Osteocyte (in vitro differentiated cells): Measurements from ENCODE around the gene CACNA2D2. TPM values are rescaled to one million over a fixed set of nuclear protein-coding genes. Genes with fewer than 3 reads are reported as not detected.

ENCODE experiments used
- DNase-seq: peaks from one replicate; pipeline ENCODE4 v3.0.0; 2021; ENCODE audit warnings: mixed read lengths; ENCODE audit not compliant: unreplicated experiment; ENCODE audit errors: extremely low spot score
- H3K27ac Mint-ChIP-seq: one replicate; pipeline ENCODE4 v1.8.0; 2021; ENCODE audit warnings: mild to moderate bottlenecking, mixed read lengths; ENCODE audit not compliant: unreplicated experiment
- H3K27me3 Mint-ChIP-seq: one replicate; pipeline ENCODE4 v1.8.0; 2021; ENCODE audit warnings: mixed read lengths; ENCODE audit not compliant: unreplicated experiment
- H3K36me3 Mint-ChIP-seq: one replicate; pipeline ENCODE4 v1.8.0; 2021; ENCODE audit warnings: mixed read lengths; ENCODE audit not compliant: unreplicated experiment
- H3K4me1 Mint-ChIP-seq: one replicate; pipeline ENCODE4 v1.8.0; 2021; ENCODE audit warnings: mixed read lengths; ENCODE audit not compliant: unreplicated experiment
- H3K4me3 Mint-ChIP-seq: one replicate; pipeline ENCODE4 v1.8.0; 2021; ENCODE audit warnings: mild to moderate bottlenecking, moderate library complexity, mixed read lengths; ENCODE audit not compliant: unreplicated experiment
- H3K9me3 Mint-ChIP-seq: one replicate; pipeline ENCODE4 v1.8.0; 2021; ENCODE audit warnings: mixed read lengths; ENCODE audit not compliant: unreplicated experiment
- CTCF ChIP-seq: fragments of 200-600 bp; sonication (generic); IDR thresholded peaks from 2 replicates; pipeline ENCODE4 v1.5.0; 2021; ENCODE audit warnings: antibody characterized with exemption, mild to moderate bottlenecking, moderate library complexity
- total RNA-seq: library from RNA; stranded (reverse); gene quantifications from 2 replicates; pipeline ENCODE4 v1.2.1, GENCODE V29; 2021

Gene CACNA2D2
- total RNA-seq, 1 donor from 2014 or later, result 0.27 TPM

DNA sequence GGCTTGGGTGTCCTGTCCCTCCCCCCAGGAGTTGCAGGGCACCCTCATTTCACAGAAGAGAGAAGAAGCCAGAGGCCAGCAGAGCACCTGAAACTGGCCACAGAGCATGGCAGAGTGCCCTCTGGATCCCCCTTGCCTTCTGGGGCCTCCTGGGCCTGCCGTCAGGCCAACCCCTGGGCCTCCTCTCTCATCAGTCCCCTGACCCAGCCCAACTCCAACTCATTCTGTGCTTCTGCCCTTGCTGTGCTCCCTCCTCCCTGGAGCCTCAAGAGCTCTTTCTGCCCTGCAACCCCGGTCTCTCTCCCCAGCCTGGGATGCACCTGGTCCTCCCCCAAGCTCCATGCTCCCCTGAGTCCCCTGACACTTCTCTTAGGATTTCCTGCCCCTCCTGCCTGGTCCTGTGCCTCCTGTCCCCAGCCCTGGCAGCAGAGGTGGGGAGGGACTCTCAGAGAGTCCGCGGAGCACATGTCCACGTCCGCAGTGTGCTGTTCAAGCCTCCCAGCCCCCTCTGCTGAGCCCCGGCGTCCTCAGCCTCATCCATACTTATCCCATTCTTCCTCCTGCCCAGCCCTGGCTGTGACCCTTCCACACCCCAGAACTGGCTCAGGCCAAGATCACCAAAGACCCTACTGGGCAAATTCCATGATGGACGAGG, 30.5 kb upstream of the CACNA2D2 start:
- peaks cover 35% of the 10 kb centered on the region for H3K27me3 Mint-ChIP-seq
- no peak overlapping the region for H3K4me3 Mint-ChIP-seq
- no peak for TF ChIP-seq CTCF
- no peak overlapping the region for H3K27ac Mint-ChIP-seq
- no peaks in the 10 kb centered on the region for H3K9me3 Mint-ChIP-seq
- no peaks in the 10 kb centered on the region for H3K36me3 Mint-ChIP-seq
- peaks cover 20% of the 10 kb centered on the region for H3K4me1 Mint-ChIP-seq
- DNase-seq, result no peak

DNA sequence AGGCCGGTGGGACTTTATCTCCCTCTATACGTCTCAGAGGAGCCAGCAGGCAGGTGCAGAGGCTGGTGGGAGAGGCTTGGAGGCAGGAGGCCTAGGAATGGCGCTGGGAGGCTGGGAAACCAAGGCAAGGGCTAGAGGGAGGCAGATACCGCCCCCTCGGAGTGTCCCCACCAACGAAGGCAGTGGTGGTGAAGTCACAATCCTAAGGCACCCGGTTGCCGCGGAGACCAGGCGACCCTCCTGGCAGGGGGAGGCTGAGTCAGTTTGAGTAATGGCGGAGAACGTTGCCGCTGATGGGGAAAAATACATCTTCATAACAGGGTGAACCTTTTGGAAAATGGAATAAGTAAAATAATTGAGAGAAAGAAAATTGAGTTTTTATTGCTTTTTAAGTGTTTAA, 29.9 kb upstream of the CACNA2D2 start:
- no peaks in the 10 kb centered on the region for H3K9me3 Mint-ChIP-seq
- DNase-seq, result no peak
- TF ChIP-seq CTCF, result no peak
- H3K27me3 Mint-ChIP-seq, result peaks cover 32% of the 10 kb centered on the region
- H3K4me1 Mint-ChIP-seq, result peaks cover 20% of the 10 kb centered on the region
- H3K4me3 Mint-ChIP-seq, result no peak overlapping the region
- no peak overlapping the region for H3K27ac Mint-ChIP-seq
- no peaks in the 10 kb centered on the region for H3K36me3 Mint-ChIP-seq

DNA sequence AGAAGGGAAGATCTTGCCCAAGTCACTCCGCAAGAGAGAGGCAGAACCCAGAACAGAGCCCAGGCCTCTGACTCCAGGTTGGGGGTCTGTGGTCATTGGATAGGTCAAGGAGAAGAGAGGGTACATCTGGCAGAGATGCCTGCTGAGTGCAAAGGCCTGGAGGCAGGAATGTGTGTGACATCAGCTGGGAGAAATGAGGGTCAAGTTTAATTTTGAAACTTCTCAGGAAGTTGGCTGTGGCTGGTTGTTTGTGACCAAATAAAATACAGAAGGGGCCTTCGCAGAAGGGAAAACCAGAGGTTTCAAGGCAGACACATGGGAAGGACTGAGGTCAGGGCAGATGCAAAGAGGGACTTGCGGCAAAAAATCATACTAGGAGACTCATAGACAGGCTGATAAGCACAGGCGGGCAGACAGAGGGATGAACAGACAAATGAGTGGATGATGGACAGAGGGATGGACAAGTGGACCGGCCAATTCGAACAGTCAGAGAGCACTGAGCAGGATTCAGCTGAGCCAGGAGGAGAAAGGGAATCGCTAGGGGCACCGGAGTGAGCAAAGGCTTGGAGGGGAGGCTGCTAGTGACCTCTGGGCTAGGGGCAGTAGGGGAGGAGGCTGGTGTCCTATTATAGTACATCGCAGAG, 28.8 kb upstream of the CACNA2D2 start:
- no peak for DNase-seq
- Mint-ChIP-seq H3K4me1 (peaks cover 20% of the 10 kb centered on the region), H3K36me3 (no peaks in the 10 kb centered on the region), H3K4me3 (no peak overlapping the region), H3K9me3 (no peaks in the 10 kb centered on the region), H3K27ac (peak overlapping the region; percentile 84), H3K27me3 (peaks cover 24% of the 10 kb centered on the region)
- peak; percentile 34 for TF ChIP-seq CTCF

- H3K36me3 Mint-ChIP-seq, result no peaks in the 10 kb centered on the region
- peaks cover 14% of the 10 kb centered on the region for H3K27me3 Mint-ChIP-seq
- no peak overlapping the region for H3K27ac Mint-ChIP-seq
- H3K4me3 Mint-ChIP-seq, result no peak overlapping the region
- TF ChIP-seq CTCF, result no peak
- no peaks in the 10 kb centered on the region for H3K9me3 Mint-ChIP-seq
- H3K4me1 Mint-ChIP-seq, result peaks cover 20% of the 10 kb centered on the region
- no peak for DNase-seq
Measured at GRCh38 chr3:50531201-50531600, 27.8 kb upstream of the CACNA2D2 start.
